HG03025 (cell line): ENCODE results near the gene EPG5.
"Not testable (repeated sequence)": the region's sequence is repeated elsewhere in the genome, so short reads cannot be mapped to it uniquely, and the experiment has no call there.

Experiments
- ATAC-seq: cut with Tn5 transposase; IDR thresholded peaks from one replicate; pipeline ENCODE4 v1.9.1; 2021; ENCODE audit warnings: mild to moderate bottlenecking, moderate library complexity; ENCODE audit not compliant: unreplicated experiment, low FRiP score

EPG5 gene, protein sequence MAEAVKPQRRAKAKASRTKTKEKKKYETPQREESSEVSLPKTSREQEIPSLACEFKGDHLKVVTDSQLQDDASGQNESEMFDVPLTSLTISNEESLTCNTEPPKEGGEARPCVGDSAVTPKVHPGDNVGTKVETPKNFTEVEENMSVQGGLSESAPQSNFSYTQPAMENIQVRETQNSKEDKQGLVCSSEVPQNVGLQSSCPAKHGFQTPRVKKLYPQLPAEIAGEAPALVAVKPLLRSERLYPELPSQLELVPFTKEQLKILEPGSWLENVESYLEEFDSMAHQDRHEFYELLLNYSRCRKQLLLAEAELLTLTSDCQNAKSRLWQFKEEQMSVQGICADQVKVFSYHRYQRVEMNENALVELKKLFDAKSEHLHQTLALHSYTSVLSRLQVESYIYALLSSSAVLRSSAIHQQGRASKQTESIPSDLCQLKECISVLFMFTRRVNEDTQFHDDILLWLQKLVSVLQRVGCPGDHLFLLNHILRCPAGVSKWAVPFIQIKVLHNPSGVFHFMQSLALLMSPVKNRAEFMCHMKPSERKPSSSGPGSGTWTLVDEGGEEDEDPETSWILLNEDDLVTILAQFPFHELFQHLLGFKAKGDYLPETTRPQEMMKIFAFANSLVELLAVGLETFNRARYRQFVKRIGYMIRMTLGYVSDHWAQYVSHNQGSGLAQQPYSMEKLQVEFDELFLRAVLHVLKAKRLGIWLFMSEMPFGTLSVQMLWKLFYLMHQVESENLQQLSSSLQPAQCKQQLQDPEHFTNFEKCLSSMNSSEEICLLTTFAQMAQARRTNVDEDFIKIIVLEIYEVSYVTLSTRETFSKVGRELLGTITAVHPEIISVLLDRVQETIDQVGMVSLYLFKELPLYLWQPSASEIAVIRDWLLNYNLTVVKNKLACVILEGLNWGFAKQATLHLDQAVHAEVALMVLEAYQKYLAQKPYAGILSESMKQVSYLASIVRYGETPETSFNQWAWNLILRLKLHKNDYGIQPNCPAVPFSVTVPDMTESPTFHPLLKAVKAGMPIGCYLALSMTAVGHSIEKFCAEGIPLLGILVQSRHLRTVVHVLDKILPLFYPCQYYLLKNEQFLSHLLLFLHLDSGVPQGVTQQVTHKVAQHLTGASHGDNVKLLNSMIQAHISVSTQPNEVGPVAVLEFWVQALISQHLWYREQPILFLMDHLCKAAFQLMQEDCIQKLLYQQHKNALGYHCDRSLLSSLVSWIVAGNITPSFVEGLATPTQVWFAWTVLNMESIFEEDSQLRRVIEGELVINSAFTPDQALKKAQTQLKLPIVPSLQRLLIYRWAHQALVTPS (N-terminal part only)

DNA sequence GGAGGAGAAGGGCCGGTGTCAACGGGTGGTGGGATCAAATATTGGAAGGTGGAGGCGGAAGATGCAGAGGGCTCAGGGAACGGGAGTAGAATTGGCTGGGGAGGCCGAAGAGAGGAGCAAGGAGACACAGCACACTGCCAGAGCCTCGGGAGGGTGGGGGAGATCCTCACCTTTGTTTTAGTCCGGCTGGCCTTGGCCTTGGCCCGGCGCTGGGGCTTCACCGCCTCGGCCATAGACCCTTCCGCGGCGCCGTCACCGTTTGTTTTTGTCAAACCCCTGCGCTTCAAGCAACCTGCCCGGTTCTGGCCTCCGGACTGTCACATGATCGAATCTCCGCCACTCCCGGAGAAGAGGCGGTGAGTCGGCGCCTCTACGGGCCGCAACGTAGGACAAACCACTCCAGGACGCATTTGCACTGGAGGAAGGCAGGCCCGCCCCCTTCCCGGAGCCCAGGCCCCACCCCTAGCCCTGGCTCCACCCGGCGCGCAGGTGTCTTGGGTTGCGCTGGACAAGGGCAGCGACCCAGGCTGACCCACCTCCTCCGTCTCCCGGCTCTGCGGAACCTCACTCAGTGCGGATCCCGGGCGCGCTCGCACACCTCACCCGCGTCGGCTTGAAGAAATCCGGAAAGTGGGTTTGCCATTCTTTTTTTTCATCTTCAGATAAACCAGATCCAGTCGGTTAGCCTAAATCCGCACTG, at the start of gene EPG5:
EPG5 (minus strand) TSS at position 323 of the 700 bp plus-strand sequence; CDS start at position 233, 90 bp downstream.
- ATAC-seq: peak; percentile 95

DNA sequence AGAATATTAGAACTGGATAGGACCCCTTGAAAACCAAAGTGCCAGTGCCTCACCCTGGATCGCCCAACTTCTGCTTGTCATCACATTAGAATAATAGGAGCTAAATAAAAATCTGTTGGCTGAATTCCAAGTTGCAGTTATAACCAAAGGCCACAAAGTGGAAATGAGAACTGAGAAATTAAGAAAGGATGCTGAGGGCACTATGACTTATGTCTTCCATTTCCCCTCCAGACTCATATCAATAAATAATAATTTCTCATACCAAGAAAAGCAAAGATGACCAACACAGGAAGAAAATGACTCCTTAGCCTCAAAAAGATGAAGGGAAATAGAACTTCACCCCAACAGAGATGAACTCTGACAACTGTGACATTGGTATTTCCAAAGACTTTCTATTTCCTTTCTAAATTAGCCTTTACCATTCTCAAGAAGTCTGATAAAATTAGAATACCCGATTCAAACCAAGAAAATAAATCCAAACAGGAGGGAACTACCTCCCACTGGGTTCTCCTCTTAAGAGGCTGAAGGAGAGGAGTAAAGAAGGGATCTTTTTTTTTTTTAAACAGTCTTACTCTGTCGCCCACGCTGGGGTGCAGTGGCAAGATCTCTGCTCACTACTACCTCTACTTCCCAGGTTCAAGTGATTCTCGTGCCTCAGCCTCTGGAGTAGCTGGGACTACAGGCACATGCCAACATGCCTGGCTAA, 46.5 kb upstream of the EPG5 start:
- no peak for ATAC-seq

DNA sequence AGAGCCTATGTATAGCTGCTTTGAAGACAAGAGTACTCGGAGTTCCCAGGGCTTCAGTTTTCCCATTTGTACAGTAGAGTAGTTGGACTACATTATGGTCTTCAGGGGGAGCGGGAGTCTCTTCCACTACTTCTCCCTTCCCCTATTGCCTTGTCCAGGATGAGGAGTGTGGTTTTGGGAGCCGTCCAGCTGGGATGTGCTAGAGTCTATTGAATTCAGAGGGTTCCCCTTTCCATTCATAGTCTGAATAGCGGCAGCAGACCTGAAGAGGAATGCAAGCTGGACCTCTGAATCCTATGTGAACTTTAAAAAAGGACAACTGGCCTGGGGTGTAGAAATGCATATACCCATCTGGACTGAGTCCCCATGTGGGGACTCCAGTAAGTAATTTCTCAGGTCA, 43.5 kb upstream of the EPG5 start:
- ATAC-seq: no peak

DNA sequence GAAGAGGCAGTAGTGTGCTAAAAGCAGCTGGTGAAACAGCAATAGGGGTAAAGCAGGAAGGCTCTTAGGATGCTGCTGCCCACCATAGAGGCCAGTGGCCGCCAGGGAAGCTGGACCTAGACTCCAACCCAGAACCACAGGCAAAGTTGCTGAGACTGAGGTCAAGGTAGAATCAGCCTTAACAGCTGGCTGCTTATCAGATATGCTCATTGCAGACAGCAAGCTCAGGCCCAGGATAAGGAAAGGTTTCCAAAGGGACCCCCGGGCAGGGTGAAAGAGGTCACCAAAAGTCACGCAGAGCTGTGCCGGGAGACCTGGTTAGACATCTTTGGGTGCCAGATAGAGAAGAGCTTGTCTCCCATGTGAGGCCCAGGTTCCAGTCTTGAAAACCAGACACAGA, 42.9 kb upstream of the EPG5 start:
- no peak for ATAC-seq

DNA sequence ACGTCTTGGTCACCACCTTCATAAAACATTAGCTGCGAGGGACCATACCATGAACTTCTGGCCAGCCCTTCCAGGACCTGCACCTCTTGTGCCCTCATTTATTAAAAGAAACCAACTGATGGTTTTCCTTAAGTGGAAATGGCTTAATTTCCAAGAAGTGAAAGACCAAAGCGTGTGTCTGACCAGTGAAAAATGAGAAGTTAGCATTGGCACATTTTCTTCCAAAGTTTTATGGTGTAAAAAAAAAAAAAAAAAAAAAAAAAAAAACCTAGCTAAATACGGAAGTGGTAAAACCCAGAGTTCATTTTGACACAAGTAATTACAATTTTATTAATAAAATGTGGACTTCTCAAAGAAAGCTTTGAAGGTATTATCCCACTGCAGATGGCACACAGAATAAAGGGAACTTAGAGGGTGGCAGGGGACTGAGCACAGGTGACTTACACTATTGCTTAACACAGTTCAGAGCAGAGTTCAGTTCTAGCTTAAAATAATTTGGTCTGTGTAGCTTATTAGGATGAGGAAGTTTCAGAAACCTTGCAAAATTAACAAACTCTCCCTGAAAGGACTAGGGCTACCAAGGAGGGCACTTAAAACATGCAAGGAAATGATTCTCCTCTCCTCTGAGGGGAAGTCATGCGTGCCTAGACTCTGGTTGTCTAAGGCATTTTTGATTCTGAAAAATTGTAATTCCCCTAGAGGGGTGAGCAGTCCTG, 42.2 kb upstream of the EPG5 start:
- ATAC-seq: no peak

DNA sequence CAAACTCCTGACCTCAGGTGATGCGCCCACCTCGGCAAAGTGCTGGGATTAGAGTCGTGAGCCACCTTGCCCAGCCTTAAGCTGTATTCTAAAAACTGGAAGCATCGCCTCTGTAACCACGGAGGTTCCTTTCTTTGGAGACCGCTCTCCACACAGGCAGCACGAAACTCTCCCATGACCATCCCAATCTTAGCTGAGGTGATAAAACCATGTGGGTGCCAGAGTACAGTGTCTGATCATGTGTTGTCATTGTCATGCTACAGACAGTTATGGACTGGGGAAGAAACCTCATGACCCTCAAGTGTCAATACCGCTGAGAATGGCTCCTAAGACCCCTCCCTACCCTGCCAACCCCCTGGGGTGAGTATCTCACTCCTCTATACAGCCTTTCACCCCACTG, 41.4 kb upstream of the EPG5 start:
- no peak for ATAC-seq

DNA sequence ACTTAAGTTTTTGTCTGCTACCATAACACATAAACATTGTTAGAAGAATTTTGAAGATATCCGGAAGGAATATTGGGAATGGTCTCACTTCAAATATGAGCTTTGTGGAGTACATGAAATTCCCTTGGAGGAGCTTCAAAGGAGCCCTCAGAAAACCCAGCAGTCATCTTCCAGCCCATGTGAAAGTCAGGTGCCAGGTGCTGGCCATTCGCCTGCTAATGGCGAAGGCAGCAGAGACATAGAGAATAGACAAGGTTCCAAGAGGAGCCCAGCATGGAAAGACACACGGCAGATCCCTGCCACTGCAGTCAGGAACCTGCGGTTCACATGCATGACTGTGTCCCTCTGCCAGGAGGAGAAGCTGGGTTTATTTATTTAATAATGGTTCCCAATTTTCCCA, 40.0 kb upstream of the EPG5 start:
- ATAC-seq: no peak

DNA sequence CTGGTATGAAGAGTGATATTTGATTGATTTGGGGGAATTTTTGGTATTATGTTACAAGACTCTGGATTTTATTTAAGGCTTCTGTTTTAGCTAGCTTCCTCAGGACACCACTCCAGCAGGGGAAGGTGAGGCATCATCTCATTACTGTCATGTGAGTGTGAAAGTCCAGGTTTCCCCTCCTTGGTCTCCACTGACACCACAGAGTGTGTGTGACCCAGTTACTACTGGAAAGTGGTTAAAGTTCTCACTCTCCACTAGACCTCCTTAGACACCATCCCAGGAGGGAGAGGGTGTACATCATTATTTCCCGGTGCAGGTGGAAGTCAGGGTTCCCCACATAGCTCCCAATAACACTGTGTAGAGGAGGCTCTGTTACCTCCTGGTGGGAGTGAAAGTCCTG, 35.8 kb upstream of the EPG5 start:
- ATAC-seq: no peak

DNA sequence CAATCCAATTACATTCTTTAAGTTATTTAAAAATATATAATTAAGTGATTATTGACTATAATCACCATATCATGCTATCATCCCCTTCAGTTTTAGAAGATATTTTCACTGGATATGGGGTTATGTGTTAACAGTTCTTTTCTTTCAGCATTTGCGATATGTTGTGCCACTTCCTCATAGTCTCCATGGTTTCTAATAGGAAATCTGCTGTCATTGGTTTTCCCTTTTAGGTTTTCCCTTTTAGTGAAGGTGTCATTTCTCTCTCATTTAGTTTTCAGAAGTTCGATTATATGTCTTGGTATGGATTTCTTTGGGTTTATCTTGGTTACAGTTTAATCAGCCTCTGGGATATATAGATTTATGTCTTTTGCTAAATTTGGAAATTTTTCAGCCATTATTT, 34.8 kb upstream of the EPG5 start:
- ATAC-seq: no peak

DNA sequence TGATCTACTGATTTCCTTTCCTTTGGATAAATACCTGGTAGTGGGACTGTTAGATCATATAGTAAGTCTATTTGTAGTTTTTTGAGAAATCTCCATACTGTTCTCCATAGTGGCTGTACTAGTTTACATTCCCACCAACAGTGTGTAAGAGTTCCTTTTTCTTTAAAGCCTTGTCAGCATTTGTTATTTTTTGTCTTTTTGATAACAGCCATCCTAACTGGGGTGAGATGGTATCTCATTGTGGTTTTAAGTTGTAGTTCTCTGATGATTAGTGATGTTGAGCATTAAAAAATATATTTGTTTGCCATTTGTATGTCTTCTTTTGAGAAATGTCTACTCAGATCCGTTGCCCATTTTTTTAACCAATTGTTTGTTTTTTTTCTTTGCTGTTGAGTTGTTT, 33.9 kb upstream of the EPG5 start:
- no peak for ATAC-seq

DNA sequence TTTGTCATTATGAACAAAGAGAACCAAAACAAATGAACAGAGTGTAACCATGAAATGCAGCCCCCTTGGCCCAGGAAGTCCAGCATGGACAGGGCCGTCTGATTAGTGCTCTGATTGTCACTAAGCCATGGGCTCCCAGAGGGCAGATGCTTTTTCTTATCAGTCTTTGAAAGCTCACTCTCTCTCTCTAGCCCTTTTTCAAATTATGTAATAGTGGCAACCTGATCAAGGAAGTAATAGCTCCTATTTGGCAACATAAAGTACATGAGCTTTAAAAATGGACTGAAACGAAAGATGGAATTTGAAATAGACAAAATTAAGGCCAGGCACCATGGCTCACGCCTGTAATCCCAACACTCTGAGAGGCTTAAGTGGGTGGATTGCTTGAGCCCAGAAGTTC, 32.4 kb upstream of the EPG5 start:
- no peak for ATAC-seq

DNA sequence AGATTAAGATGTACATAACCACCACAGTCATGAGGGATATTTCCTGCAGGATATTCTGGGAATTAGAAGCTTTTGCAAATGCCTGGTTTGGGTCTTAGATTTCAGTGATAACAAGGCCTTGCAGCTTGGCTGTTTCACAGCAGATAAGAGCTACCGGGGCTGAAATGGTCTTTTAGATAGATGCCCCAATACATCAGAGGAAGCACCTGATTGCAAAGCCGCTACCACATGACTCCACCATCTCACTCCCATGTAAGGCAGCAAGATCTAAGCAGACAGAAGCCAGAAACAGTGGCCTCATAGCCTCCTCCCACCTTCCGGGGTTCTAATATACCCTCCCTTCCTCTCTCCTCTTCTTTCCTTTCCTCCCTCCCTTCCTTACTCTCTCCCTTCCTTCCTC, 31.1 kb upstream of the EPG5 start:
- no peak for ATAC-seq

DNA sequence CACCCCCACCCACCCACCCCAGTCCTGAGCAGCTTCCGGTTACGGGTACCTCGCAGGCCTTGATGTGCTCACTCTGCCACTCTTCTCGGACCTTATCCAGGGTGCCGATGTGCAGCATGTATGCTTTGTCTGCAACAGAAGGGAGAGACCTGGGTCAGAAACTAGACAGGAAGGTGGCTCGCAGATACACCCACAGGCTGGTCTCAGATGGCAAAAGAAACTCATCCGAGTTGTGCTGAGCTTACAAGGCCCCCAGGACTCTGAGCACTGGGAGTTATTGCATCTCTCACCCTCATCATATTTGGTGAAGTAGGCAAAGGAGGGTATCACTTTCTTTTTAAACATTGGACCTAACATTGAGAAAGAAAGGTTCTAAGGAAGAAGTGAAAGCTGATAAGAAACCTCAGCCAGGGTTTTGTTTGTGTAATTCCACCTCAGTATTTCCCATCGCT, 30.6 kb upstream of the EPG5 start:
- no peak for ATAC-seq

DNA sequence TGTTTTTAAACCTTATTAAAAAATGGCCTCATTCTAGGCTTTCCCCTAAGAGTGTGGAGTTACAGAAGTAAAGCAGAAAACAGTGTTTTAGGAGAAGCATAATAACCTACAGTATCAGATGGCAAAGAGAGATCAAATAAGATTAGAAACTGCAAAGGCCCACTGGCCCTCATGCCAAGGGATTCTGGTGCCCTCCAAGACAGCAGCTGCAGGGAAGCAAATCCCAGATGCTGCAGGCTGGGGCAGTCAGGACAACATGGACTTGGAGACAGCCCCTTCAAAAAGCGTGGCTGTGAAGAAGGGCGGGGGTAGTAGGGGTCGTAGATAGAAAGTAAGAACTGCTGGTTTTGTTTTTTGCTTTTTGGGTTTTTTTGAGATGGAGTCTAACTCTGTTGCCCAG, 28.3 kb upstream of the EPG5 start:
- no peak for ATAC-seq

DNA sequence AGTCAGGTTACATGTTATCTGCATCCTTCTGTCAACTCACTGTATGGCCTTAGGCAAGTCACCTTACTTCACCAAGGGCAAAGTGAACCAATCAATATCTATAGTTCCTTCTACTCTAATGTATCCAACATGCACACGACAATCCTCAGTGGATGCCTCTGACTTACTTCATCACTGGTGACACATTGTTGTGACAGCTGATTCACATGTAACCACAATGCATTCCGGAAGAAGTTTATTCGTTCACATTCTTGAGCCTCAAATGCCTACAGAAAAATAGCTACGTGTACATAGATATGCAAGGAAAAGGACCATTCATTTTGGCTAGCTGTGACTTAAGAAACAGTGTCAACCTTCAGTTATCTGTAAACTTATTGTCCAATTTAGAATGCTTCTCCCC, 26.3 kb upstream of the EPG5 start:
- no peak for ATAC-seq

DNA sequence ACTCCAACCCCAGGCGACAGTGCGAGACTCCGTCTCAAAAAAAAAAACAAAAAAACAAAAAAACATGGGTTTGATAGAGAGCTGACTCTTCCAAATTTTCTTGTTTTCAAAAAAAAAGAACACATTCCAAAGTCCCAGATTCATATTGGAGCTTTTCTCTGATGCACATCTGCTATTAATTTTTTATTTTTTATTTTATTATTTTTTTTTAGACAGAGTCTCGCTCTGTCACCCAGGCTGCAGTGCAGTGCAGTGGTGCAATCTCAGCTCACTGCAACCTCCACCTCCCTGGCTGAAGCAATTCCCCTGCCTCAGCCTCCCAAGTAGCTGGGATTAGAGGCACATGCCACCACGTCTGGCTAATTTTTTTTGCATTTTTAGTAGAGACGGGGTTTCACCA, 25.4 kb upstream of the EPG5 start:
- not testable (repeated sequence) for ATAC-seq

DNA sequence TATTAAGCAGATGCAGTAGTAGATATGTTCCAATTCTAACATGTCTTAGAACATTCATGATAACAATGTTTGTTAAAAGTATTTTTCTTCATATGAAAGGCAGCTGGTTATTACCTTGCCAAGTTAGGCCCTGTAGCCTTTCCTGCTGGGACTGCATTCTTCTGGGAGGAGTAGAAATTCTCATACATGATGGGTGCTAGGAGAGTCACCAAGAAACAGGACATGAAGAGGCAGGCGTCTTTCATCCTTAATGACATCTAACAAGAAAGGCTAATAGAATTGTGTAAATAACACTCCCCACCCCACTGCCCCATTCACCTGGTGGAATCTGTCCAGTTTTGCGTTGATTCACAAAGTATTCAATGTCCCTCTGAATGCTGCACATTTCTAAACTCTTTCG, 24.7 kb upstream of the EPG5 start:
- ATAC-seq: no peak

DNA sequence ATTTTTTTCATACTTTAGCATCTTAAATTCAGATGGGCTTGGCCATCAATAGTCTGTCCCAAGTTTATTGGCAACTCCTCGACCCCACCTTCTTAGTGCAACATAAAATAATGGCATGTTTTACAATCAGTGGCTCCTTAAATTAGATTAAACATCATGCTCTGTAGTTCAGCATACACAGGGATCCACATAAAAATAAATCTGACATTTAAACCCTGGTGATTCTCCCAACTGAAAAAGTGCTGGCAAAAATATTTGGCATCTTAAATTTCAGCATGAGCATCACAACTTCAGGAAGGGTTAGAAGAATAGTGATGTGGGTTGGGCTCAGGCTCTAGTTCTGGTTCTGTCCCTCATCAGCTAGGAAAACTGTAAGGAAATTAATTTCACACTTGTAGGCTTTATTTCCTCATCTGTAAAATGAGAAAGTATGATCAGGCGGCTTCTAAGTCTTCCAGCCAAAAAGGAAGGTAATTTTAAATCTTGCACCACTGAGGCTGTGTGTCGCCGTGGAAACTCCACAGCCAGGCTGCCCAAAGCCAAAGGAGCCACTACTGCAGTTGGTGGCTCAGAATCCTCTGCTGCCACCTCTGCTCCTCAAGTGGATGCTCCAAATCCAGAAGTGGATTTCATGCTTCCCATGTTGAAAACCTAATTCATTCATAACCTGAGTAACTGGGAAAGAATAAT, 17.6 kb upstream of the EPG5 start:
- no peak for ATAC-seq
